HG02870 (cell line): ENCODE measurements around the gene DLX2.
A peak's percentile ranks its signal among the peaks of the same experiment; 100 is the strongest.

Experiments
- ATAC-seq: cut with Tn5 transposase; IDR thresholded peaks from one replicate; pipeline ENCODE4 v1.9.1; 2021; ENCODE audit warnings: mild to moderate bottlenecking, moderate library complexity; ENCODE audit not compliant: unreplicated experiment

DLX2 gene

GRCh38 chr2:172056293-172056692 lies 46.4 kb downstream of the DLX2 start:
- ATAC-seq, result no peak

GRCh38 chr2:172053486-172053885 lies 49.2 kb downstream of the DLX2 start:
- no peak for ATAC-seq

- ATAC-seq, result peak; percentile 70
Measured at GRCh38 chr2:172052000-172052983, 50.4 kb downstream of the DLX2 start.

- ATAC-seq, result no peak
Measured at GRCh38 chr2:172050479-172051125, 52.1 kb downstream of the DLX2 start.

- no peak for ATAC-seq
Measured at GRCh38 chr2:172049567-172050120, 53.1 kb downstream of the DLX2 start.
